Cardiac fibroblast (primary cell): ENCODE measurements around the gene UPB1.

ENCODE experiments used
- DNase-seq, 2 donors: peaks; one replicate each; pipeline versions ENCODE4 v3.0.0 to v3.0.0-alpha.2; 2010; ENCODE audit warnings: low read depth in 2 of 2
- H3K4me3 ChIP-seq, 2 donors: replicated peaks in 1 of 2; 1 replicate in 1 of 2; 2 replicates in 1 of 2; pipeline ENCODE4 v1.5.1; 2011; ENCODE audit warnings: low read depth in 2 of 2, low read length in 2 of 2, mild to moderate bottlenecking in 2 of 2, moderate library complexity in 1 of 2
- TF ChIP-seq, protein P1 (sequence below): IDR thresholded peaks from one replicate; pipeline ENCODE4 v1.5.1; 2011; ENCODE audit warnings: low read depth, mild to moderate bottlenecking, low read length, inconsistent platforms

UPB1 gene

DNA sequence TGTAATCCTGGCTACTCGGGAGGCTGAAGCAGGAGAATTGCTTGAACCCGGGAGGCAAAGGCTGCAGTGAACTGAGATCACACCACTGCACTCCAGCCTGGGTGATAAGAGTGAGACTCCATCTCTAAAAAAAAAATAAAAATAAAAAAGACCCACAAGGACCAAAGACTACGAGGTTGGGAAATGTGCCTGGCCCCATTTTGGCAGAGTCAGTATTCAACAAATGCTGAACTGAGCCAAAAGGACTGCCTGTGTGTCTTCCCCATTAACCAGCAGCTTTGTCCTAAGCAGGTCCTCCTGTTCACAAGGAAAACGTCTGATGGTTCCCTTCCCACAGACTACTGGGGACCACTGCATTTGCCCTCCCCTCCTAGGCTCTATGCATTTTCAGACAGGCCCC, 40.1 kb upstream of the UPB1 start:
- H3K4me3 ChIP-seq: no peak overlapping the region
- DNase-seq: no peak
- TF ChIP-seq, protein P1, sequence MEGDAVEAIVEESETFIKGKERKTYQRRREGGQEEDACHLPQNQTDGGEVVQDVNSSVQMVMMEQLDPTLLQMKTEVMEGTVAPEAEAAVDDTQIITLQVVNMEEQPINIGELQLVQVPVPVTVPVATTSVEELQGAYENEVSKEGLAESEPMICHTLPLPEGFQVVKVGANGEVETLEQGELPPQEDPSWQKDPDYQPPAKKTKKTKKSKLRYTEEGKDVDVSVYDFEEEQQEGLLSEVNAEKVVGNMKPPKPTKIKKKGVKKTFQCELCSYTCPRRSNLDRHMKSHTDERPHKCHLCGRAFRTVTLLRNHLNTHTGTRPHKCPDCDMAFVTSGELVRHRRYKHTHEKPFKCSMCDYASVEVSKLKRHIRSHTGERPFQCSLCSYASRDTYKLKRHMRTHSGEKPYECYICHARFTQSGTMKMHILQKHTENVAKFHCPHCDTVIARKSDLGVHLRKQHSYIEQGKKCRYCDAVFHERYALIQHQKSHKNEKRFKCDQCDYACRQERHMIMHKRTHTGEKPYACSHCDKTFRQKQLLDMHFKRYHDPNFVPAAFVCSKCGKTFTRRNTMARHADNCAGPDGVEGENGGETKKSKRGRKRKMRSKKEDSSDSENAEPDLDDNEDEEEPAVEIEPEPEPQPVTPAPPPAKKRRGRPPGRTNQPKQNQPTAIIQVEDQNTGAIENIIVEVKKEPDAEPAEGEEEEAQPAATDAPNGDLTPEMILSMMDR: no peak

DNA sequence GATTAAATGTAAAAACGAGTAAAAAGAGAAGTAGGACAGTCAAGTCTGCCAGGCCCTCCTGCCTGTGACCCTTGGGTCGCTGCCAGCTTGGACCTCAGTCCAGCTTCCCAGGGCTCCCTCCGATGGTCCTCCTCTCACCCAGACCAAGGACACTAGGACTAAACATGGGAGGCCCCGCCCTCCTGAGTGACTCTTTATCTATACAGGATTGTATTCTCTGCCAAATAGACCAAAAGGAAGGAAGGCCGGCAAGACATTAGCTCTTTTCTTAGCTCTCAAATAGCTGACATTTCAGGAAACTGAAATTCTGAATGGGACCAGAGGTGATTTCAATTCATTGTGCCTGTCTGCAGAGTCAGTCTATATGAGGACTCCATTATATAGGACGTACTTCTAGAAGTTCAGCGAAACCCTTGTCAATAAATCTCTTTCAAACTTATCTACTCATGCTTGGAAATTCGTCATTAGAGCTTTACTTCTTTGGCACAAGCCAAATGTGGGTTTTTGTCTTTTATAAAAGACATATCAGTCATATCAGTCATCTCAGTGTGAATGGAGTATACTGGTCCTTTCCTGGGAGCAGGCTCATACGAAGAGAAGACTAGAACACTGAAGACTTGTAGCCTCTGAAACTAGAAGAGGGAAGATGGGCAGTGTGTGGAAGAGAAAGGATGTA, 39.2 kb upstream of the UPB1 start:
- H3K4me3 ChIP-seq: no peak overlapping the region
- peak in 1 of 2 donors; percentile 46 for DNase-seq
- TF ChIP-seq, protein P1: no peak

DNA sequence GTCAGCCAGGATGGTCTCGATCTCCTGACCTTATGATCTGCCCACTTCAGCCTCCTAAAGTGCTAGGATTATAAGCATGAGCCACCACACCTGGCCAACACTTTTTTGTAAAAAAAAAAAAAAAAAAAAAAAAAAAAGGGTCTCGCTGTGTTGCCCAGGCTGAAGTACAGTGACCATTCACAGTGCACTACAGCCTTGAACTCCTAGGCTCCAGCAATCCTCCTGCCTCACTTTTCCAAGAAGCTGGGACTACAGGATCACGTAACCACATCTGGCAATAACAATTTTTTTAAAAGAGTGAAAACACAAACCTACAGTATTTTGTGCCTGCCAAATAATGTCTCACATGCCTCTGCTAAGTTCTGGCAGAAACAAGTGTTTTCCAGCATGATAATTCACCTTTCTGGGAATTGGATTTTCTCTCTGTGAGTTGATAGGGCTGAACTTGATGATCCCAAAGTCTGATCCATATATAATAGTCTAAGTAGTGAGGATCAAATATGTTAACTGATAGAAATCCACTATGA, 37.2 kb upstream of the UPB1 start:
- no peak overlapping the region for H3K4me3 ChIP-seq
- no peak for DNase-seq
- TF ChIP-seq, protein P1: no peak

DNA sequence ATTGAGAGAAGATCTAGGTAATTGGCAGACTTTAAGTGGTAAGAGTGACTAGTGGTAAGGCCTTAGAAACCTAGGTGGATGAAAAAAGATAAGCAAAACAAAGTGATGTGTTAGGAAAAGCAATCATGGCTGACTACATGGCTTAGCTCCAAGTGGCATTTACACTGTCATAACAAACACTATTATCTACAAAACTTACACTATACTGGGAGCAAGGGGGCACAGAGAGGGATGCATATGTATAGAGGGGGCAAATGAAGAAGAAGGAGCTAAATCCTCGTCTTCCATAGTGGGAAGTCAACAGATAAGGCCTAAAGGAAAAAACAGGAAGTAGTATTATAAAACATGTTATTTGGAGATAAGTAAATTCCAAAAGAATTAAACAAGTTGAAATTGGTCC, 35.2 kb upstream of the UPB1 start:
- DNase-seq: no peak
- TF ChIP-seq, protein P1: no peak
- no peak overlapping the region for H3K4me3 ChIP-seq

DNA sequence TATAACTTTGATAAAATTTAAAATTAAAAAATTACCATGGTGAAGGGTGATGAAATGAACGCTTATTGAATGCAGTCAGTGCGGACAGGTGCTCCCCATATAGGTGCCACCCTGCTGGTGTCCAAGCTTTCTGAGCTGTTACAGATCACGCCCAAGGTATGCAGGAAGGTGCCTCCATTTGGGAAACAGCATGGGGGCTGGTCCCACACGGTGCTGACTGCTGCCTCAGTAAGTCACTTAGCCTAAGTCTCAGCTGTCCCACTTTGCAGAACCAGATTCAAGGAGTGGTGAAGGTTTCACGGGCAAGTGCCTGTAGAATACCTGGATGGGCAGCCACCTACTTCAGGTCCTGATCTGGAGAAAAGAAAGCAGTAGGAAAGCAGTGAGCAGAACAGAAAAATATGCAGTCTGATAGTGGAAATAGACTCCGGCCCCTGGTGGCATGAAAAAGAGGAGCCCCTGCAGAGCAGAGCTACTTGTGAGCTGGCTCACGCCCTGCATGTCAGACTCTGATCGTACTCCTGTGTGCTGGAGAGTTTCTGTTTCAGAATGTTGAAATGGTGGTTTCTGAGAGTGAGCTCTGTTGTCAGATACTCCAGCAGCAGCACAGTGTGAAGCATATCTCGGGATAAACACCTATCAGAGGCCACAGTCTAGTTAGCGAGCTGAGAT, 34.6 kb upstream of the UPB1 start:
- DNase-seq: peak in 1 of 2 donors; percentile 38
- TF ChIP-seq, protein P1: no peak
- H3K4me3 ChIP-seq: no peak overlapping the region

DNA sequence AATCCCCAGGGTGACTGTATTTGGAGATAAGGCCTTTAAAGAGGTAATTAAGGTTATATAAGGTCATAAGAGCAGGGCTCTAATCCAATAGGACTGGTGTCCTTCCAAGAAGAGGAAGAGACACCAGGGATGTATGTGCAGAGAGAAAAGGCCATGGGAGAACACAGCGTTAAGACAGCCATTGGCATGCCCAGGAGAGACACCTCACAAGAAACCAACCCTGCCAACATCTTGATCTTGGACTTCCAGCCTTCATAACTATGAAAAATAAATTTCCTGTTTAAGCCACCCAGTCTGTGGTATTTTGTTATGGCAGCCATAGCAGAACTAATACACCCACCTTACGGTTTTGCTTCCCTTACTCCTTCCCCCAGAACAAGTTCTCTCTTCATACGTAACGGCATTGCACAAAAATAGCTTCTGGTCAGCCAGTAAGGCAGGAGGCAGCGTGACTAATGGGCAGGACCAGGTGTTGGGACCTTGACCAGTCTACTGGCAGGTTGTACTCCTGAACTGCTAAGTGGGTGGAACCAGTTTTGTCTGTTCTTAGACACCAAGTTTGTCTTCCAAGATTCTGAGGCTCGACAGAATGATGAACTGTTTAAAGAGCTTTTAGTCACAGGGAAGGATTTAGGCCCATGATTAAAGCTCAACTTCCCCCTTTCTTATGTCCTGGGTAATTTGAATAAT, 31.9 kb upstream of the UPB1 start:
- DNase-seq: no peak
- TF ChIP-seq, protein P1: no peak
- no peak overlapping the region for H3K4me3 ChIP-seq
